ENCODE data around the gene ST6GALNAC6.
A peak's percentile ranks its signal among the peaks of the same experiment; 100 is the strongest.
"Not testable (repeated sequence)": the region's sequence is repeated elsewhere in the genome, so short reads cannot be mapped to it uniquely, and the experiment has no call there.

ST6GALNAC6 gene

GRCh38 chr9:127852829-127853228 is 46.6 kb downstream of the ST6GALNAC6 start:
- no peak for DNase-seq

GRCh38 chr9:127850286-127850830 is 49.0 kb downstream of the ST6GALNAC6 start:
- no peak for DNase-seq

- DNase-seq: no peak
These were observed 50.5 kb downstream of the ST6GALNAC6 start for GRCh38 chr9:127848756-127849504.

- DNase-seq: no peak
These were observed 51.3 kb downstream of the ST6GALNAC6 start for GRCh38 chr9:127847833-127848755.

DNA sequence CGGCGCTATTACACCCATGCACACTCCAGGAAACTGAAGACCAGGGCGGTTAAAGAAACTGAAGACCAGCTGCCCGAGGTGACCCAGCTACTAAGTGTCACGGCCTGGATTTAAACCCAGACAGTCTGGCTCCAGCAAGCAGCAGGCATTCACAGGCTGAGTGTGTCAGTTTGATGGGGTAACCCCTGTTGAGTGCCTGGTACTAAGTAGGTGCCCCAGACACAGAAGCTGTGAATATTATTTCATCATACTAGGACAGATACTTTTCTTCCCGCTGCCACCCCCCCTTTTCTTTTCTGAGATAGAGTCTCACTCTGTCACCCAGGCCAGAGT is 52.3 kb downstream of the ST6GALNAC6 start:
- no peak for DNase-seq

DNA sequence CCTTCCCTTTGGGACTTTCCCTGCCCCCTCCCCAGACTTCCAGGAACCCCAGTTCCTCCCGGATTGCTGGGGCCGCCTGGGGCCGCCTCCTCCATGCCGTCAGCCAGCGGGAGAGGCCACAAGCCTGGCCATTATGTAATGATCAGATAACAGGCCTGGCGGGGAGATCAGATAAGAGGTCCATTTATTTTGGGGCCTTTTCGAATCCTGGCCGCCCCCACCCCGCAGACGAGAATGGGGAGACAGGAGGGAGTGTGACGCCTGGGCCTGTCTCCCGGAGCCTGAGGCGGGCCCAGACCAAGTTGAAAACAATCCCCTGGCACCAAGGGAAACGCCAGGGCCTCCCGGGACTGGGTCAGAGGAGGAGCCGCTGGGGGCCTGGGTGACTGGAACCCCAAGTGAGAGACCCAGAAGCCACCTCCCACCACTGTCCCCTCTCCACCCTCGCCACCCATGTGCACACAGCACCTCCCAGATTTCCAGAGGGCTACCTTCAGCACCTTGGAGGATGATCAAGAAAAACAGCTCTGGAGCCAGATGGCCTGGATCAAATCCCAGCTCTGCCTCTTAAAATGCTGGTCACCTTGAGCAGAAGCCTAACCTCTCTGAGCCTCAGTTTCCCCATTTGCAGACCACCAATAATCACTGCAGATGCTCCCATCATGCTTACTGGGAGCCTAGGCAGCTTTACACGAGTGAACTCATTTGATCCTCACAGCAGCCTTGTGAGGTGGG is 52.8 kb downstream of the ST6GALNAC6 start:
- no peak for DNase-seq

DNA sequence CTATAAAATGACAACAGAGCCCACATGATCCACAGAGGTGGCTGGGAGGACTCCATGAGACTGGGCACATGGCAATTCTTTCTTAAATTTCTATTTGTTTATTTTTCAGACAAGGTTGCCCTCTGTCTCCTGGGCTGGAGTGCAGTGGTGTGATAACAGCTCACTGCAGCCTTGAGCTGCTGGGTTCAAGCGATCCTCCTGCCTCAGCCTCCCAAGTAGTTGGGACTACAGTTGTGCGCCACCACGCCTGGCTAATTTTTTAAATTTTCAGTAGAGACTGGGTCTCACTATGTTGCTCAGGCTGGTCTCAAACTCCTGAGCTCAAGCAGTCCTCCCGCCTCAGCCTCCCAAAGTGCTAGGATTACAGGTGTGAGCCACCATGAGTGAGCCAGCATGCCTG is 53.8 kb downstream of the ST6GALNAC6 start:
- not testable (repeated sequence) for DNase-seq

GRCh38 chr9:127844821-127845359 is 54.5 kb downstream of the ST6GALNAC6 start:
- no peak for DNase-seq

DNA sequence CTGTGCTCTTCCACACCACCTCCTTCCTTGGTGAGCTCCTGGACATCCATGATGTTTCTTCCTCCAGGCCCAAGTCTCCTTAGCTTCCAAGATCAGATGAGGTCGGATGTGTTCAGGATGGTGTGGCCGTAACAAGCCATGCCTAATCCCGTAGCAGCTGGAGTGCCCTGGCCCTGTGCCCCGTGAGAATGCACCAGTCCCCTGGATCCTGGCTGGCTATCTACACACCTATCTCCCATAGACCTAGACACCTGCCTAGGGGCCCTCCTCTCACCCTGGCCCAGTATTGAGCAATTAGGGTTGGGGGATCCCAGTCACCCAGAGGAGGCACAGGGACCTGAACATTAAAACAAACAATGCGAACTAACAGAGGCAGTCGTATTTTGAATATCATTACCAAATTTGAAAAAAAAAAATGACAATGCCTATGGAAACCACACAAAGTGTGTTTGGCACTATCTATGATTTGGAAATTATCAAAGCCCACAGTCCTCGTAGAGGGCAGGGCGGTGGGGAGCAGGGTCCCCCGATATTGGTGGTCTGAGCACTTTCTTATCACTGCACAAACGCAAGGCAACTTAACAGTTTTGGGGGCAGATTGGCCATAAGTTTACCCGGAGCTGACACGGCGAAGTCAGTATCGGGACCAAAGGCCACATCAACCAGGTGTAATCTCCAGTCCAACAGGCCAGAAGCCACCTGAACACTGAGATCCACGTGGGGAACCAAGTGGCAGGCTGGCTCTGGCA is 58.1 kb downstream of the ST6GALNAC6 start:
- DNase-seq: no peak

- DNase-seq: no peak
These were observed 60.9 kb downstream of the ST6GALNAC6 start for GRCh38 chr9:127838375-127839078.

- DNase-seq: no peak
These were observed 62.1 kb downstream of the ST6GALNAC6 start for GRCh38 chr9:127837346-127837745.

DNA sequence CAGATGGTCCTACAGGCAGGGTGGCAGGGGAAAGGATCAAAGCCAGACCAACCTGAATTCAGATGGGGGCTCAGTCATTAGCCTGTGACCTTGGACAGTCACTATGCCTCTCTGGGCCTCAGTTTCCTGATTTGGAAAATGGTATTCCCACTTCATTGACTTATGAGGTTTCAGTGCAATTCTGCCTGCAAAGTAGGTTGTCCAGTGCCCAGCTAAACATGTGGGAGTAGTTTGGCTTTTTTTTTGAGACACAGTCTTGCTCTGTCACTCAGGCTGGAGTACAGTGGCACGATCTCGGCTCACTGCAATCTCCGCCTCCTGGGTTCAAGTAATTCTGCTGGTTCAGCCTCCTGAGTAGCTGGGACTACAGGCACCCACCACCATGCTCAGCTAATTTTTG is 62.8 kb downstream of the ST6GALNAC6 start:
- DNase-seq: not testable (repeated sequence)

- peak in 1 of 2 experiments; percentile 8 for DNase-seq
These were observed 63.3 kb downstream of the ST6GALNAC6 start for GRCh38 chr9:127835991-127836516.

All from AML-193 (cell line).